Epidermal melanocyte (primary cell): Measurements from ENCODE around the gene NPC2.
"Not testable (repeated sequence)": the region's sequence is repeated elsewhere in the genome, so short reads cannot be mapped to it uniquely, and the experiment has no call there.

Source experiments
- DNase-seq: peaks from one replicate; pipeline ENCODE4 v3.0.0; 2011; ENCODE audit warnings: low spot score; ENCODE audit not compliant: insufficient read length

Gene NPC2

GRCh38 chr14:74492776-74493342, at the start of gene NPC2:
Gene NPC2, minus strand, starts transcription at chr14:74493305. Its CDS starts 31 bp downstream, at chr14:74493274.
- no peak for DNase-seq

GRCh38 chr14:74542056-74542685, 49.1 kb upstream of the NPC2 start:
- DNase-seq, result no peak

- DNase-seq, result no peak
Observed at GRCh38 chr14:74541225-74541624, 48.1 kb upstream of the NPC2 start.

GRCh38 chr14:74539503-74539902, 46.4 kb upstream of the NPC2 start:
- DNase-seq, result no peak

GRCh38 chr14:74538411-74539391, 45.6 kb upstream of the NPC2 start:
- DNase-seq, result no peak

- DNase-seq, result not testable (repeated sequence)
Observed at GRCh38 chr14:74536336-74536735, 43.2 kb upstream of the NPC2 start.

- no peak for DNase-seq
Observed at GRCh38 chr14:74535756-74536325, 42.7 kb upstream of the NPC2 start.

- DNase-seq, result no peak
Observed at GRCh38 chr14:74533576-74533975, 40.5 kb upstream of the NPC2 start.

GRCh38 chr14:74532246-74532645, 39.1 kb upstream of the NPC2 start:
- no peak for DNase-seq

GRCh38 chr14:74531467-74531866, 38.4 kb upstream of the NPC2 start:
- DNase-seq, result no peak

GRCh38 chr14:74531006-74531405, 37.9 kb upstream of the NPC2 start:
- no peak for DNase-seq

GRCh38 chr14:74528886-74529285, 35.8 kb upstream of the NPC2 start:
- DNase-seq, result no peak

GRCh38 chr14:74528406-74528805, 35.3 kb upstream of the NPC2 start:
- no peak for DNase-seq

GRCh38 chr14:74527736-74528280, 34.7 kb upstream of the NPC2 start:
- no peak for DNase-seq

GRCh38 chr14:74526854-74527585, 33.9 kb upstream of the NPC2 start:
- DNase-seq, result no peak

GRCh38 chr14:74525361-74525851, 32.3 kb upstream of the NPC2 start:
- no peak for DNase-seq

GRCh38 chr14:74524812-74525135, 31.7 kb upstream of the NPC2 start:
- no peak for DNase-seq

- DNase-seq, result no peak
Observed at GRCh38 chr14:74524076-74524811, 31.1 kb upstream of the NPC2 start.

- no peak for DNase-seq
Observed at GRCh38 chr14:74522740-74523139, 29.6 kb upstream of the NPC2 start.

GRCh38 chr14:74521756-74522155, 28.7 kb upstream of the NPC2 start:
- DNase-seq, result no peak
